ENCODE results near the gene UPP1.

Gene UPP1

GRCh38 chr7:48042636-48043035 lies 46.4 kb upstream of the UPP1 start:
- no peak for TF ChIP-seq CTCF (conservative IDR thresholded peaks at IDR 0.05; ENCODE audit: low read depth, low read length)

GRCh38 chr7:48045195-48045765 lies 43.8 kb upstream of the UPP1 start:
- H3K79me2 ChIP-seq (ENCODE audit: insufficient read depth, low read depth) = no peaks in the 10 kb centered on the region
- no peak overlapping the region for H3K27ac ChIP-seq
- H3K27me3 ChIP-seq (ENCODE audit: insufficient read depth, low read depth) = no peaks in the 10 kb centered on the region
- H3K4me3 ChIP-seq (IDR thresholded peaks at IDR 0.05; ENCODE audit: insufficient read depth, low read depth, low read length) = no peak overlapping the region
- TF ChIP-seq CTCF (conservative IDR thresholded peaks at IDR 0.05; ENCODE audit: low read depth, low read length) = no peak
- no peaks in the 10 kb centered on the region for H4K20me1 ChIP-seq (ENCODE audit: insufficient read depth)
- H3K9ac ChIP-seq = no peak overlapping the region
- H3K4me2 ChIP-seq = no peak overlapping the region
- H3K4me1 ChIP-seq (ENCODE audit: low read depth, poor library complexity, severe bottlenecking) = no peaks in the 10 kb centered on the region
- H2AFZ ChIP-seq (ENCODE audit: low read depth) = no peak overlapping the region
- no peaks in the 10 kb centered on the region for H3K36me3 ChIP-seq (ENCODE audit: insufficient read depth)

More at GRCh38 chr7:48042636-48043035, 46.4 kb upstream of the UPP1 start:
- Histone ChIP-seq H2AFZ (ENCODE audit: low read depth) (no peak overlapping the region), H3K4me2 (no peak overlapping the region), H3K9ac (no peak overlapping the region), H3K36me3 (ENCODE audit: insufficient read depth) (no peaks in the 10 kb centered on the region), H3K79me2 (ENCODE audit: insufficient read depth, low read depth) (no peaks in the 10 kb centered on the region), H3K27ac (no peak overlapping the region), H3K4me3 (IDR thresholded peaks at IDR 0.05; ENCODE audit: insufficient read depth, low read depth, low read length) (no peak overlapping the region), H3K27me3 (ENCODE audit: insufficient read depth, low read depth) (no peaks in the 10 kb centered on the region), H4K20me1 (ENCODE audit: insufficient read depth) (no peaks in the 10 kb centered on the region), H3K4me1 (ENCODE audit: low read depth, poor library complexity, severe bottlenecking) (no peaks in the 10 kb centered on the region)

- Histone ChIP-seq H2AFZ (ENCODE audit: low read depth) (no peak overlapping the region), H3K4me2 (no peak overlapping the region), H4K20me1 (ENCODE audit: insufficient read depth) (no peaks in the 10 kb centered on the region), H3K36me3 (ENCODE audit: insufficient read depth) (no peaks in the 10 kb centered on the region), H3K27ac (no peak overlapping the region), H3K27me3 (ENCODE audit: insufficient read depth, low read depth) (no peaks in the 10 kb centered on the region), H3K4me1 (ENCODE audit: low read depth, poor library complexity, severe bottlenecking) (no peaks in the 10 kb centered on the region), H3K4me3 (IDR thresholded peaks at IDR 0.05; ENCODE audit: insufficient read depth, low read depth, low read length) (no peak overlapping the region), H3K9ac (no peak overlapping the region), H3K79me2 (ENCODE audit: insufficient read depth, low read depth) (no peaks in the 10 kb centered on the region)
- no peak for TF ChIP-seq CTCF (conservative IDR thresholded peaks at IDR 0.05; ENCODE audit: low read depth, low read length)
Observed at GRCh38 chr7:48046458-48046857, 42.6 kb upstream of the UPP1 start.

GRCh38 chr7:48048113-48048512 lies 41.0 kb upstream of the UPP1 start:
- no peaks in the 10 kb centered on the region for H3K79me2 ChIP-seq (ENCODE audit: insufficient read depth, low read depth)
- H3K27ac ChIP-seq = no peak overlapping the region
- H3K4me2 ChIP-seq = no peak overlapping the region

More at GRCh38 chr7:48048113-48048512, 41.0 kb upstream of the UPP1 start:
- no peak for TF ChIP-seq CTCF (conservative IDR thresholded peaks at IDR 0.05; ENCODE audit: low read depth, low read length)
- Histone ChIP-seq H3K9ac (no peak overlapping the region), H3K4me1 (ENCODE audit: low read depth, poor library complexity, severe bottlenecking) (no peaks in the 10 kb centered on the region), H3K4me3 (IDR thresholded peaks at IDR 0.05; ENCODE audit: insufficient read depth, low read depth, low read length) (no peak overlapping the region), H2AFZ (ENCODE audit: low read depth) (no peak overlapping the region), H4K20me1 (ENCODE audit: insufficient read depth) (no peaks in the 10 kb centered on the region), H3K27me3 (ENCODE audit: insufficient read depth, low read depth) (no peaks in the 10 kb centered on the region), H3K36me3 (ENCODE audit: insufficient read depth) (no peaks in the 10 kb centered on the region)

Data from KMS-11 (cell line).